ENCODE results near the gene TCF7L1.

- TF ChIP-seq, protein P1, sequence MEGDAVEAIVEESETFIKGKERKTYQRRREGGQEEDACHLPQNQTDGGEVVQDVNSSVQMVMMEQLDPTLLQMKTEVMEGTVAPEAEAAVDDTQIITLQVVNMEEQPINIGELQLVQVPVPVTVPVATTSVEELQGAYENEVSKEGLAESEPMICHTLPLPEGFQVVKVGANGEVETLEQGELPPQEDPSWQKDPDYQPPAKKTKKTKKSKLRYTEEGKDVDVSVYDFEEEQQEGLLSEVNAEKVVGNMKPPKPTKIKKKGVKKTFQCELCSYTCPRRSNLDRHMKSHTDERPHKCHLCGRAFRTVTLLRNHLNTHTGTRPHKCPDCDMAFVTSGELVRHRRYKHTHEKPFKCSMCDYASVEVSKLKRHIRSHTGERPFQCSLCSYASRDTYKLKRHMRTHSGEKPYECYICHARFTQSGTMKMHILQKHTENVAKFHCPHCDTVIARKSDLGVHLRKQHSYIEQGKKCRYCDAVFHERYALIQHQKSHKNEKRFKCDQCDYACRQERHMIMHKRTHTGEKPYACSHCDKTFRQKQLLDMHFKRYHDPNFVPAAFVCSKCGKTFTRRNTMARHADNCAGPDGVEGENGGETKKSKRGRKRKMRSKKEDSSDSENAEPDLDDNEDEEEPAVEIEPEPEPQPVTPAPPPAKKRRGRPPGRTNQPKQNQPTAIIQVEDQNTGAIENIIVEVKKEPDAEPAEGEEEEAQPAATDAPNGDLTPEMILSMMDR (IDR thresholded peaks at IDR 0.05; ENCODE audit: low read depth, low read length), result no peak
- no peak for TF ChIP-seq EZH2phosphoT487 (IDR thresholded peaks at IDR 0.05; ENCODE audit: low read depth)
Observed at GRCh38 chr2:85104228-85104627, 29.0 kb upstream of the TCF7L1 start.
